ENCODE measurements around the gene RGL3. TPM values are rescaled to one million over a fixed set of nuclear protein-coding genes. Genes with fewer than 3 reads are reported as not detected.

RGL3 gene
- total RNA-seq, 4 donors from 2014 or later: 0.25 to 3.7 (median 1.3) TPM

- Histone ChIP-seq H3K27ac (peak overlapping the region in 2 of 4 donors; percentile 25 to 32), H3K4me3 (peak overlapping the region in 1 of 2 donors; percentile 44), H3K36me3 (no peaks in the 10 kb centered on the region), H3K9me3 (no peaks in the 10 kb centered on the region), H3K27me3 (peaks cover 86% of the 10 kb centered on the region), H3K4me1 (peaks cover 0 to 53% (median 31%) of the 10 kb centered on the region in 3 donors)
- TF ChIP-seq POLR2A (IDR thresholded peaks at IDR 0.05) (no peak), POLR2AphosphoS5 (IDR thresholded peaks at IDR 0.05) (no peak), CTCF (IDR thresholded peaks at IDR 0.05) (no peak), EP300 (IDR thresholded peaks at IDR 0.05) (no peak)
- WGBS, 2 donors (ENCODE audit: low coverage in 1 of 2): 4 to 20% methylated on average over 10 to 22 of the region's 46 CpGs
- ATAC-seq: peak; percentile 57
Measured at GRCh38 chr19:11420429-11421370, 1.6 kb upstream of the RGL3 start.

GRCh38 chr19:11418094-11418548 is 993 bp downstream of the RGL3 start:
- peaks cover 80% of the 10 kb centered on the region for H3K27me3 ChIP-seq
- H3K27ac ChIP-seq: peak overlapping the region in 1 of 4 donors; percentile 51
- H3K4me1 ChIP-seq: peaks cover 0 to 49% (median 31%) of the 10 kb centered on the region in 3 donors
- no peak for ATAC-seq
- H3K36me3 ChIP-seq: no peaks in the 10 kb centered on the region
- no peak for TF ChIP-seq POLR2A (IDR thresholded peaks at IDR 0.05)
- no peak for TF ChIP-seq POLR2AphosphoS5 (IDR thresholded peaks at IDR 0.05)
- TF ChIP-seq EP300 (IDR thresholded peaks at IDR 0.05): no peak
- no peak for TF ChIP-seq CTCF (IDR thresholded peaks at IDR 0.05)
- peak overlapping the region in 1 of 2 donors; percentile 49 for H3K4me3 ChIP-seq
- WGBS, 2 donors (ENCODE audit: low coverage in 1 of 2): 2 to 9% methylated on average over 7 to 10 of the region's 16 CpGs
- no peaks in the 10 kb centered on the region for H3K9me3 ChIP-seq

- Histone ChIP-seq H3K9me3 (no peaks in the 10 kb centered on the region), H3K4me1 (peaks cover 0 to 33% (median 23%) of the 10 kb centered on the region in 3 donors), H3K36me3 (no peaks in the 10 kb centered on the region), H3K4me3 (no peak overlapping the region), H3K27ac (no peak overlapping the region), H3K27me3 (peaks cover 65% of the 10 kb centered on the region)
- no peak for ATAC-seq
- WGBS, 2 donors (ENCODE audit: low coverage in 1 of 2): 87 to 88% methylated on average over 5 to 8 of the region's 17 CpGs
- TF ChIP-seq CTCF (IDR thresholded peaks at IDR 0.05) (no peak), EP300 (IDR thresholded peaks at IDR 0.05) (no peak), POLR2AphosphoS5 (IDR thresholded peaks at IDR 0.05) (no peak), POLR2A (IDR thresholded peaks at IDR 0.05) (no peak)
Measured at GRCh38 chr19:11416346-11417052, 2.6 kb downstream of the RGL3 start.

GRCh38 chr19:11414544-11414943 is 4.6 kb downstream of the RGL3 start:
- peaks cover 0 to 15% (median 10%) of the 10 kb centered on the region in 3 donors for H3K4me1 ChIP-seq
- H3K9me3 ChIP-seq: no peaks in the 10 kb centered on the region
- WGBS, 2 donors (ENCODE audit: low coverage in 1 of 2): 82 to 86% methylated on average over 1 to 2 of the region's 2 CpGs
- TF ChIP-seq CTCF (IDR thresholded peaks at IDR 0.05) (no peak), POLR2AphosphoS5 (IDR thresholded peaks at IDR 0.05) (no peak), POLR2A (IDR thresholded peaks at IDR 0.05) (no peak), EP300 (IDR thresholded peaks at IDR 0.05) (no peak)
- H3K4me3 ChIP-seq: no peak overlapping the region
- peaks cover 64% of the 10 kb centered on the region for H3K27me3 ChIP-seq
- no peak overlapping the region for H3K27ac ChIP-seq
- no peak for ATAC-seq
- H3K36me3 ChIP-seq: no peaks in the 10 kb centered on the region

Measured in gastroesophageal sphincter (tissue), 4 donors.